Right atrium auricular region (tissue), 2 donors: Measurements from ENCODE around the gene ZNF439. TPM values are rescaled to one million over a fixed set of nuclear protein-coding genes. Genes with fewer than 3 reads are reported as not detected.
A peak's percentile ranks its signal among the peaks of the same experiment; 100 is the strongest.
"Not testable (repeated sequence)": the region's sequence is repeated elsewhere in the genome, so short reads cannot be mapped to it uniquely, and the experiment has no call there.

Experiments used
- DNase-seq: peaks from one replicate; pipeline ENCODE4 v3.0.0-alpha.2; 2019; ENCODE audit warnings: low spot score
- H3K27ac ChIP-seq, 2 donors: fragments of 200-600 bp; sonication (generic); 1 replicate in 1 of 2; 2 replicates in 1 of 2; pipeline ENCODE4 v1.5.1; 2016 to 2019
- H3K27me3 ChIP-seq, 2 donors: fragments of 200-600 bp; sonication (generic); one replicate each; pipeline versions ENCODE4 v1.5.1 to v1.6.0; 2017 to 2019
- H3K36me3 ChIP-seq: fragments of 200-600 bp; sonication (generic); one replicate; pipeline ENCODE4 v1.5.1; 2016
- H3K4me1 ChIP-seq, 2 donors: fragments of 200-600 bp; sonication (generic); one replicate each; pipeline versions ENCODE4 v1.5.1 to v1.6.0; 2017 to 2019
- H3K4me3 ChIP-seq, 2 donors: fragments of 200-600 bp; sonication (generic); 1 replicate in 1 of 2; 2 replicates in 1 of 2; pipeline ENCODE4 v1.5.1; 2017 to 2019; ENCODE audit warnings: mild to moderate bottlenecking in 1 of 2, moderate library complexity in 1 of 2
- H3K9me3 ChIP-seq, 2 donors: fragments of 200-600 bp; sonication (generic); one replicate each; pipeline ENCODE4 v1.5.1; 2019
- total RNA-seq, 2 donors: library from RNA; depleted of rRNA; stranded (reverse); fragments of >200 nt; gene quantifications; one replicate each; pipeline ENCODE4 v1.1.0, GENCODE V29; 2016
- TF ChIP-seq, protein P1 (sequence below), 2 donors: fragments of 200-600 bp; sonication (generic); IDR thresholded peaks; one replicate each; pipeline ENCODE4 v1.5.1; 2019; ENCODE audit warnings: antibody characterized with exemption in 2 of 2

The ZNF439 gene
- total RNA-seq, 2 donors from 2014 or later, result 2.6 to 4.6 TPM

DNA sequence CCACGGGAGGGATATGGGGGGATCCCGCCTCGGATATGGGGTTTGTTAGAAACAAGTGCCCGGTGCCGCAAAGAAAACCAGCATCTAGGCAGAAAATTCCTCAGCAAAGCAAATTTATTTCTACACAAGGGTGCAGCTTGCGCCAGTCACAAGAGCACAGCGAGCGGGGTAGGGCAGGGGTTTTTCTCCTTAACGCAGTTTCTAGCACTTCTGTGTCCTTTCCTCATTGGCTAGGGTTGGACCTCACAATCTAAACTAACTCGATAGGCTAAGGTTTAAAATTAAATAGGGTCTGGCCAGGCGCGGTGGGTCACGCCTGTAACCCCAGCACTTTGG lies 33.9 kb upstream of the ZNF439 start:
- peak overlapping the region; percentile 80 to 88 for H3K4me3 ChIP-seq
- peak overlapping the region; percentile 87 to 91 for H3K27ac ChIP-seq
- no peaks in the 10 kb centered on the region for H3K27me3 ChIP-seq
- H3K4me1 ChIP-seq, result peaks cover 0 to 20% of the 10 kb centered on the region in 2 donors
- DNase-seq, result no peak
- TF ChIP-seq, protein P1, sequence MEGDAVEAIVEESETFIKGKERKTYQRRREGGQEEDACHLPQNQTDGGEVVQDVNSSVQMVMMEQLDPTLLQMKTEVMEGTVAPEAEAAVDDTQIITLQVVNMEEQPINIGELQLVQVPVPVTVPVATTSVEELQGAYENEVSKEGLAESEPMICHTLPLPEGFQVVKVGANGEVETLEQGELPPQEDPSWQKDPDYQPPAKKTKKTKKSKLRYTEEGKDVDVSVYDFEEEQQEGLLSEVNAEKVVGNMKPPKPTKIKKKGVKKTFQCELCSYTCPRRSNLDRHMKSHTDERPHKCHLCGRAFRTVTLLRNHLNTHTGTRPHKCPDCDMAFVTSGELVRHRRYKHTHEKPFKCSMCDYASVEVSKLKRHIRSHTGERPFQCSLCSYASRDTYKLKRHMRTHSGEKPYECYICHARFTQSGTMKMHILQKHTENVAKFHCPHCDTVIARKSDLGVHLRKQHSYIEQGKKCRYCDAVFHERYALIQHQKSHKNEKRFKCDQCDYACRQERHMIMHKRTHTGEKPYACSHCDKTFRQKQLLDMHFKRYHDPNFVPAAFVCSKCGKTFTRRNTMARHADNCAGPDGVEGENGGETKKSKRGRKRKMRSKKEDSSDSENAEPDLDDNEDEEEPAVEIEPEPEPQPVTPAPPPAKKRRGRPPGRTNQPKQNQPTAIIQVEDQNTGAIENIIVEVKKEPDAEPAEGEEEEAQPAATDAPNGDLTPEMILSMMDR (IDR thresholded peaks at IDR 0.05), result no peak
- H3K9me3 ChIP-seq, result no peaks in the 10 kb centered on the region
- no peaks in the 10 kb centered on the region for H3K36me3 ChIP-seq

GRCh38 chr19:11821474-11822109 lies 26.9 kb upstream of the ZNF439 start:
- DNase-seq, result no peak
- Histone ChIP-seq H3K27ac (no peak overlapping the region), H3K27me3 (no peaks in the 10 kb centered on the region), H3K4me3 (no peak overlapping the region), H3K36me3 (no peaks in the 10 kb centered on the region), H3K4me1 (no peaks in the 10 kb centered on the region), H3K9me3 (no peaks in the 10 kb centered on the region)
- TF ChIP-seq, protein P1 (IDR thresholded peaks at IDR 0.05), result no peak

- Histone ChIP-seq H3K9me3 (peaks cover 13 to 38% of the 10 kb centered on the region in 2 donors), H3K36me3 (peaks cover 40% of the 10 kb centered on the region)
- H3K4me1 ChIP-seq, H3K27me3 ChIP-seq, H3K27ac ChIP-seq, H3K4me3 ChIP-seq, DNase-seq: not testable (repeated sequence)
Measured at GRCh38 chr19:11828957-11829876, 19.3 kb upstream of the ZNF439 start.

GRCh38 chr19:11832253-11832912 lies 16.1 kb upstream of the ZNF439 start:
- TF ChIP-seq, protein P1 (IDR thresholded peaks at IDR 0.05), result no peak
- H3K27ac ChIP-seq, result no peak overlapping the region
- no peaks in the 10 kb centered on the region for H3K4me1 ChIP-seq
- H3K27me3 ChIP-seq, result no peaks in the 10 kb centered on the region
- H3K36me3 ChIP-seq, result peaks cover 40% of the 10 kb centered on the region
- no peak overlapping the region for H3K4me3 ChIP-seq
- no peak for DNase-seq
- H3K9me3 ChIP-seq, result peaks cover 13 to 42% of the 10 kb centered on the region in 2 donors

- Histone ChIP-seq H3K9me3 (peaks cover 13 to 42% of the 10 kb centered on the region in 2 donors), H3K4me1 (no peaks in the 10 kb centered on the region), H3K27ac (no peak overlapping the region), H3K4me3 (no peak overlapping the region), H3K27me3 (no peaks in the 10 kb centered on the region), H3K36me3 (peaks cover 40% of the 10 kb centered on the region)
- TF ChIP-seq, protein P1 (IDR thresholded peaks at IDR 0.05), result no peak
- DNase-seq, result no peak
Measured at GRCh38 chr19:11833541-11833940, 15.0 kb upstream of the ZNF439 start.

- not testable (repeated sequence) for H3K27ac ChIP-seq, H3K27me3 ChIP-seq
- H3K9me3 ChIP-seq, result peaks cover 13 to 40% of the 10 kb centered on the region in 2 donors
Measured at GRCh38 chr19:11835626-11836066, 12.9 kb upstream of the ZNF439 start.

More at GRCh38 chr19:11835626-11836066, 12.9 kb upstream of the ZNF439 start:
- DNase-seq, H3K4me1 ChIP-seq, H3K4me3 ChIP-seq: not testable (repeated sequence)
- peaks cover 31% of the 10 kb centered on the region for H3K36me3 ChIP-seq
